ENCODE data around the gene SIM2. TPM values are rescaled to one million over a fixed set of nuclear protein-coding genes. Genes with fewer than 3 reads are reported as not detected.

The SIM2 gene
- total RNA-seq, 1 donor from 2014 or later = 9.2 TPM

DNA sequence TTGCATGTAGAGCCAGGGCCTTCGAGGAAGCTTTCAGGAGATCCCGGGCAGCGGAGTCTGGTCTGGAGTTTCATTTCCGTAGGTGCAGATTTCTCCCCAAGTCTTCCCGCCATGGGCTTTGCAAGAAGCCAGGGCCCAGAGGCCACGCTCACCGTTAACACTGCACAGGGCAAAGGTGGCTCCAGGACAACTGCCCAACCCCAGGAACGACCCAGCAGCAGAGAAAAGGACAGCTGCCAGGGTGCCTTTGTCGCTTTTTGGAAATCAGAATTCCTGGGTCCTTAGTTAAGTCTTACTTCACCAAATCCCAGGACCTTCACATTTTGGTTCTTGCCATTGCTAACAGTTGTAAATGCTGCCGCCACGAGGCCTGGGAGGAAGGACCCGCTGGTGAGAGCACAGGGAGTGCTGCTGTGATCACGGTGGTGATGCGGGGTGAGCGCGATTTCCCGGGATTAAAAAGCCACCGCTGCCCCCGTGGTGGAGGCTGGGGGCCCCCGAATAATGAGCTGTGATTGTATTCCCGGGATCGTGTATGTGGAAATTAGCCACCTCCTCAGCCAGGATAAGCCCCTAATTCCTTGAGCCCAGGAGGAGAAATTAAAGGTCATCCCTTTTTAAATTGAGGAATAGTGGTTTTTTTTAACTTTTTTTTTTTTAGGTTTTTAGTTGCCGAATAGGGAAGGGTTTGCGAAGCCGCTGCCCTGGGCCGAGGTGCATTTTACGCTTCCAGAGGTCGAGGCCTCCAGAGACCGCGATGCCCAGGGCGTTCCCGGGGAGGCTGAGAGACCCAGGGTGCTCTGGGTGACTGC is 8.2 kb downstream of the SIM2 start:
- Histone ChIP-seq H3K27ac (ENCODE audit: low read depth, low read length) (no peak overlapping the region), H3K4me2 (ENCODE audit: low read length) (no peak overlapping the region), H3K9ac (ENCODE audit: low read length) (no peak overlapping the region), H3K79me2 (ENCODE audit: insufficient read depth, low read length) (peaks cover 36% of the 10 kb centered on the region), H4K20me1 (ENCODE audit: insufficient read depth, low read length) (peaks cover 61% of the 10 kb centered on the region), H3K4me3 (ENCODE audit: insufficient read depth, low read depth, low read length) (no peak overlapping the region), H3K9me3 (ENCODE audit: insufficient read depth, low read depth, low read length) (no peaks in the 10 kb centered on the region), H3K4me1 (ENCODE audit: insufficient read depth, low read length) (peaks cover 11% of the 10 kb centered on the region), H3K27me3 (ENCODE audit: insufficient read depth, low read length) (peaks cover 98% of the 10 kb centered on the region), H3K36me3 (ENCODE audit: insufficient read depth, low read length) (no peaks in the 10 kb centered on the region), H2AFZ (ENCODE audit: low read depth, low read length) (peak overlapping the region; percentile 30)
- peak overlapping the region; percentile 56 for H3K4me3 Mint-ChIP-seq (ENCODE audit: unreplicated experiment)
- peaks cover 3% of the 10 kb centered on the region for H3K36me3 Mint-ChIP-seq (ENCODE audit: low read depth, unreplicated experiment)
- FAIRE-seq (no peak), DNase-seq (ENCODE audit: low read depth) (no peak)
- TF ChIP-seq, protein P1, sequence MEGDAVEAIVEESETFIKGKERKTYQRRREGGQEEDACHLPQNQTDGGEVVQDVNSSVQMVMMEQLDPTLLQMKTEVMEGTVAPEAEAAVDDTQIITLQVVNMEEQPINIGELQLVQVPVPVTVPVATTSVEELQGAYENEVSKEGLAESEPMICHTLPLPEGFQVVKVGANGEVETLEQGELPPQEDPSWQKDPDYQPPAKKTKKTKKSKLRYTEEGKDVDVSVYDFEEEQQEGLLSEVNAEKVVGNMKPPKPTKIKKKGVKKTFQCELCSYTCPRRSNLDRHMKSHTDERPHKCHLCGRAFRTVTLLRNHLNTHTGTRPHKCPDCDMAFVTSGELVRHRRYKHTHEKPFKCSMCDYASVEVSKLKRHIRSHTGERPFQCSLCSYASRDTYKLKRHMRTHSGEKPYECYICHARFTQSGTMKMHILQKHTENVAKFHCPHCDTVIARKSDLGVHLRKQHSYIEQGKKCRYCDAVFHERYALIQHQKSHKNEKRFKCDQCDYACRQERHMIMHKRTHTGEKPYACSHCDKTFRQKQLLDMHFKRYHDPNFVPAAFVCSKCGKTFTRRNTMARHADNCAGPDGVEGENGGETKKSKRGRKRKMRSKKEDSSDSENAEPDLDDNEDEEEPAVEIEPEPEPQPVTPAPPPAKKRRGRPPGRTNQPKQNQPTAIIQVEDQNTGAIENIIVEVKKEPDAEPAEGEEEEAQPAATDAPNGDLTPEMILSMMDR (IDR thresholded peaks at IDR 0.05; ENCODE audit: insufficient read depth, low read depth, low read length) = no peak
- peak; percentile 37 for TF ChIP-seq EZH2 (IDR thresholded peaks at IDR 0.05; ENCODE audit: insufficient read depth, low read length)
- peak overlapping the region; percentile 93 for H3K27ac Mint-ChIP-seq (ENCODE audit: unreplicated experiment)
- peaks cover 76% of the 10 kb centered on the region for H3K27me3 Mint-ChIP-seq (ENCODE audit: low read depth, unreplicated experiment)
- peaks cover 20% of the 10 kb centered on the region for H3K4me1 Mint-ChIP-seq (ENCODE audit: low read depth, unreplicated experiment)
- H3K9me3 Mint-ChIP-seq (ENCODE audit: unreplicated experiment) = peaks cover 4% of the 10 kb centered on the region

DNA sequence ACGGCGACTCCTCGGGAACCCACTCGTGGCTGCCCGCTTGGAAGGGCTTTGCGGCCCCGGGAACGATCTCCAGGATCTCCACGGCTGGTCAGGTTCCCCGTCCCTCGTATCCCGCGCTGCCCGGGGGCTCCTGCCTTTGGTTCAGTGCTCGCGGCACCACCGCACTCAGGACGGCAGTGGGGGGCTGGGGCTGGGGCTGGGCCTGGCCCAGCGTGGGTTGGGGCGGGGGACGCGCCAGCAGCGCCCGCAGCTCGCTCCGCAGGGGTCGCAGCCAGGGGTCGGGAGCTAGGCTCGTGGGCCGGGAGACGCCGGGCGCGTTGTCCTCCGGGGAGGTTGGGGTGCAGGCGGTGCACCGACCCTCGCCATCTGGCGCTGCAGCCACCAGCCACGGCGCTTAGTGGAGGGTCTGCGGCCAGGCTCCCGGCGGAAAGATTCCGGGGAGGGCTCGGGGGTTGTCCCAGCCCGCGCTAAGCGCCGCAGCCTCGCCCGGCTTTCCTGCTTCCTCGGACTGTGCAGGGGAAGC is 8.9 kb downstream of the SIM2 start:
- no peak overlapping the region for H3K4me3 Mint-ChIP-seq (ENCODE audit: unreplicated experiment)
- no peak overlapping the region for H3K27ac Mint-ChIP-seq (ENCODE audit: unreplicated experiment)
- H3K27me3 Mint-ChIP-seq (ENCODE audit: low read depth, unreplicated experiment) = peaks cover 76% of the 10 kb centered on the region
- Histone ChIP-seq H3K36me3 (ENCODE audit: insufficient read depth, low read length) (no peaks in the 10 kb centered on the region), H3K9ac (ENCODE audit: low read length) (no peak overlapping the region), H3K79me2 (ENCODE audit: insufficient read depth, low read length) (peaks cover 31% of the 10 kb centered on the region), H3K4me3 (ENCODE audit: insufficient read depth, low read depth, low read length) (no peak overlapping the region), H3K4me2 (ENCODE audit: low read length) (peak overlapping the region; percentile 37), H4K20me1 (ENCODE audit: insufficient read depth, low read length) (peaks cover 57% of the 10 kb centered on the region), H3K4me1 (ENCODE audit: insufficient read depth, low read length) (peaks cover 8% of the 10 kb centered on the region), H3K9me3 (ENCODE audit: insufficient read depth, low read depth, low read length) (no peaks in the 10 kb centered on the region), H2AFZ (ENCODE audit: low read depth, low read length) (peak overlapping the region; percentile 30), H3K27ac (ENCODE audit: low read depth, low read length) (no peak overlapping the region), H3K27me3 (ENCODE audit: insufficient read depth, low read length) (peaks cover 98% of the 10 kb centered on the region)
- no peak for DNase-seq (ENCODE audit: low read depth)
- H3K36me3 Mint-ChIP-seq (ENCODE audit: low read depth, unreplicated experiment) = peaks cover 4% of the 10 kb centered on the region
- peaks cover 4% of the 10 kb centered on the region for H3K9me3 Mint-ChIP-seq (ENCODE audit: unreplicated experiment)
- FAIRE-seq = no peak
- peak; percentile 83 for TF ChIP-seq EZH2 (IDR thresholded peaks at IDR 0.05; ENCODE audit: insufficient read depth, low read length)
- TF ChIP-seq, protein P1 (IDR thresholded peaks at IDR 0.05; ENCODE audit: insufficient read depth, low read depth, low read length) = no peak
- H3K4me1 Mint-ChIP-seq (ENCODE audit: low read depth, unreplicated experiment) = peaks cover 14% of the 10 kb centered on the region

Data from astrocyte (in vitro differentiated cells and primary cell).